ENCODE results near the gene DDX46.

The DDX46 gene

GRCh38 chr5:134857401-134857800 lies 98.8 kb downstream of the DDX46 start:
- Histone ChIP-seq H3K9ac (no peak overlapping the region), H3K4me3 (ENCODE audit: low read depth, low read length) (no peak overlapping the region), H3K36me3 (ENCODE audit: control insufficient read depth, insufficient read depth, low read length) (no peaks in the 10 kb centered on the region), H2AFZ (no peak overlapping the region), H3K9me3 (ENCODE audit: control insufficient read depth, low read length) (no peaks in the 10 kb centered on the region), H3K4me2 (ENCODE audit: low read length) (no peak overlapping the region), H3K27ac (no peak overlapping the region), H3K27me3 (ENCODE audit: control insufficient read depth, insufficient read depth, low read length) (no peaks in the 10 kb centered on the region), H3K79me2 (peaks cover 10% of the 10 kb centered on the region), H3K4me1 (no peaks in the 10 kb centered on the region)
- no peak for TF ChIP-seq CTCF (IDR thresholded peaks at IDR 0.05)

- Histone ChIP-seq H3K27ac (no peak overlapping the region), H3K4me2 (ENCODE audit: low read length) (no peak overlapping the region), H3K4me3 (ENCODE audit: low read depth, low read length) (no peak overlapping the region), H3K27me3 (ENCODE audit: control insufficient read depth, insufficient read depth, low read length) (no peaks in the 10 kb centered on the region), H3K4me1 (no peaks in the 10 kb centered on the region), H3K9me3 (ENCODE audit: control insufficient read depth, low read length) (no peaks in the 10 kb centered on the region), H3K36me3 (ENCODE audit: control insufficient read depth, insufficient read depth, low read length) (no peaks in the 10 kb centered on the region), H2AFZ (no peak overlapping the region), H3K79me2 (no peaks in the 10 kb centered on the region), H3K9ac (no peak overlapping the region)
- no peak for TF ChIP-seq CTCF (IDR thresholded peaks at IDR 0.05)
Measured at GRCh38 chr5:134864707-134865106, 106.1 kb downstream of the DDX46 start.

GRCh38 chr5:134873494-134873893 lies 114.9 kb downstream of the DDX46 start:
- Histone ChIP-seq H2AFZ (peak overlapping the region; percentile 76), H3K9ac (no peak overlapping the region), H3K27ac (peak overlapping the region; percentile 59), H3K4me3 (ENCODE audit: low read depth, low read length) (peak overlapping the region; percentile 89), H3K36me3 (ENCODE audit: control insufficient read depth, insufficient read depth, low read length) (no peaks in the 10 kb centered on the region), H3K4me1 (peaks cover 4% of the 10 kb centered on the region), H3K4me2 (ENCODE audit: low read length) (peak overlapping the region; percentile 85), H3K79me2 (peaks cover 24% of the 10 kb centered on the region), H3K9me3 (ENCODE audit: control insufficient read depth, low read length) (no peaks in the 10 kb centered on the region), H3K27me3 (ENCODE audit: control insufficient read depth, insufficient read depth, low read length) (no peaks in the 10 kb centered on the region)
- TF ChIP-seq CTCF (IDR thresholded peaks at IDR 0.05) = no peak

- peaks cover 4% of the 10 kb centered on the region for H3K4me1 ChIP-seq
- peak within 1 kb of the TSS; percentile 59 for H3K27ac ChIP-seq
- H3K27me3 ChIP-seq (ENCODE audit: control insufficient read depth, insufficient read depth, low read length) = no peaks in the 10 kb centered on the region
- H3K36me3 ChIP-seq (ENCODE audit: control insufficient read depth, insufficient read depth, low read length) = no peaks in the 10 kb centered on the region
- peak within 1 kb of the TSS; percentile 9 for H3K9ac ChIP-seq
- H3K79me2 ChIP-seq = peaks cover 27% of the 10 kb centered on the region
- peak within 1 kb of the TSS; percentile 89 for H3K4me3 ChIP-seq (ENCODE audit: low read depth, low read length)
- H3K4me2 ChIP-seq (ENCODE audit: low read length) = peak within 1 kb of the TSS; percentile 85
- no peaks in the 10 kb centered on the region for H3K9me3 ChIP-seq (ENCODE audit: control insufficient read depth, low read length)
- no peak for TF ChIP-seq CTCF (IDR thresholded peaks at IDR 0.05)
- H2AFZ ChIP-seq = peak within 1 kb of the TSS; percentile 76
Measured at GRCh38 chr5:134873987-134874830, 115.6 kb downstream of the DDX46 start, which contains the start of gene TXNDC15. Gene TXNDC15 (plus strand): TSS chr5:134874371. CDS start chr5:134874428, 57 bp downstream.
